SK-N-SH treated with all-trans-retinoic acid at 6 μM for 48 hours (cell line): Measurements from ENCODE around the gene ZNF175.
A peak's percentile ranks its signal among the peaks of the same experiment; 100 is the strongest.

ENCODE experiments used
- ATAC-seq: fragments of 200-7000 bp; cut with Tn5 transposase; 3 replicates; pipeline ENCODE4 v1.9.1; 2020; ENCODE audit warnings: mild to moderate bottlenecking, moderate library complexity
- ARNTL ChIP-seq: fragments of 450-650 bp; formaldehyde crosslinking; IDR thresholded peaks from 2 replicates; pipeline ENCODE4 v1.5.0; 2020; ENCODE audit warnings: low read depth, mild to moderate bottlenecking, moderate library complexity, borderline replicate concordance
- BACH2 ChIP-seq: fragments of 250-450 bp; sonication (Bioruptor Pico); IDR thresholded peaks from 2 replicates; pipeline ENCODE4 v1.9.0; 2021; ENCODE audit warnings: mild to moderate bottlenecking, borderline replicate concordance
- CSDC2 ChIP-seq: fragments of 250-450 bp; sonication (Bioruptor Pico); IDR thresholded peaks from 2 replicates; pipeline ENCODE4 v1.5.0; 2020; ENCODE audit warnings: mild to moderate bottlenecking, moderate library complexity
- ESRRG ChIP-seq: fragments of 250-450 bp; sonication (Bioruptor Pico); IDR thresholded peaks from 2 replicates; pipeline ENCODE4 v1.6.1; 2021; ENCODE audit warnings: mild to moderate bottlenecking
- GLIS3 ChIP-seq: fragments of 250-450 bp; sonication (Bioruptor Pico); IDR thresholded peaks from 2 replicates; pipeline ENCODE4 v1.5.0; 2020; ENCODE audit warnings: mild to moderate bottlenecking, moderate library complexity
- ISL1 ChIP-seq: fragments of 250-450 bp; sonication (Bioruptor Pico); IDR thresholded peaks from 2 replicates; pipeline ENCODE4 v2.1.2; 2022; ENCODE audit warnings: mild to moderate bottlenecking, moderate library complexity
- OSR1 ChIP-seq: fragments of 250-450 bp; sonication (Bioruptor Pico); IDR thresholded peaks from 2 replicates; pipeline ENCODE4 v1.8.0; 2022; ENCODE audit warnings: moderate library complexity, mild to moderate bottlenecking, inconsistent platforms
- PATZ1 ChIP-seq: fragments of 250-450 bp; sonication (Bioruptor Pico); IDR thresholded peaks from 2 replicates; pipeline ENCODE4 v1.8.0; 2020; ENCODE audit warnings: mild to moderate bottlenecking, moderate library complexity, borderline replicate concordance
- POU6F1 ChIP-seq: fragments of 250-450 bp; sonication (Bioruptor Pico); IDR thresholded peaks from 2 replicates; pipeline ENCODE4 v1.8.0; 2021; ENCODE audit warnings: low read depth, mild to moderate bottlenecking, moderate library complexity, borderline replicate concordance
- PPARA ChIP-seq: fragments of 250-450 bp; sonication (Bioruptor Pico); IDR thresholded peaks from 2 replicates; pipeline ENCODE4 v1.5.0; 2020; ENCODE audit warnings: mild to moderate bottlenecking, borderline replicate concordance
- RARB ChIP-seq: fragments of 250-450 bp; sonication (Bioruptor Pico); IDR thresholded peaks from 2 replicates; pipeline ENCODE4 v1.8.0; 2021; ENCODE audit warnings: mild to moderate bottlenecking, moderate library complexity
- SNAI2 ChIP-seq: fragments of 250-450 bp; sonication (Bioruptor Pico); IDR thresholded peaks from 2 replicates; pipeline ENCODE4 v1.5.0; 2020; ENCODE audit warnings: mild to moderate bottlenecking, moderate library complexity
- TSHZ2 ChIP-seq: fragments of 250-450 bp; sonication (Bioruptor Pico); IDR thresholded peaks from 2 replicates; pipeline ENCODE4 v1.5.0; 2020; ENCODE audit warnings: mild to moderate bottlenecking, moderate library complexity
- ZC3H10 ChIP-seq: fragments of 250-450 bp; sonication (Bioruptor Pico); IDR thresholded peaks from 2 replicates; pipeline ENCODE4 v1.5.1; 2021; ENCODE audit warnings: mild to moderate bottlenecking, moderate library complexity
- ZFP3 ChIP-seq: fragments of 250-450 bp; sonication (Bioruptor Pico); IDR thresholded peaks from 2 replicates; pipeline ENCODE4 v1.5.0; 2020; ENCODE audit warnings: mild to moderate bottlenecking, moderate library complexity
- ZFP30 ChIP-seq: fragments of 450-650 bp; formaldehyde crosslinking; IDR thresholded peaks from 2 replicates; pipeline ENCODE4 v1.5.0; 2022; ENCODE audit warnings: mild to moderate bottlenecking, moderate library complexity
- ZNF565 ChIP-seq: fragments of 450-650 bp; formaldehyde crosslinking; conservative IDR thresholded peaks from 2 replicates; pipeline ENCODE4 v1.5.0; 2020; ENCODE audit warnings: low read depth, mild to moderate bottlenecking, moderate library complexity
- ZNF70 ChIP-seq: fragments of 450-650 bp; formaldehyde crosslinking; IDR thresholded peaks from 2 replicates; pipeline ENCODE4 v1.5.0; 2020; ENCODE audit warnings: mild to moderate bottlenecking, moderate library complexity
- ZNF8 ChIP-seq: fragments of 450-650 bp; formaldehyde crosslinking; IDR thresholded peaks from 2 replicates; pipeline ENCODE4 v1.5.0; 2020; ENCODE audit warnings: mild to moderate bottlenecking, moderate library complexity

ZNF175 gene

GRCh38 chr19:51570962-51571575 lies at the start of gene ZNF175:
ZNF175 (plus strand) TSS chr19:51571283; CDS start chr19:51573330, 2,047 bp downstream.
- peak; percentile 99 for ATAC-seq
- no peak for TF ChIP-seq BACH2
- TF ChIP-seq TSHZ2 (CRISPR knock-in tag), result peak; percentile 86
- TF ChIP-seq ZNF8 (CRISPR knock-in tag), result 0 out of 2 replicates have a peak, but pooled peaks have one; percentile 35
- TF ChIP-seq ISL1, result peak; percentile 32; the same call in 1 of the 2 replicates
- TF ChIP-seq ZFP3 (CRISPR knock-in tag), result no peak
- TF ChIP-seq SNAI2, result peak; percentile 82; the same call in 1 of the 2 replicates

GRCh38 chr19:51521357-51521756 lies 49.7 kb upstream of the ZNF175 start:
- TF ChIP-seq ARNTL (CRISPR knock-in tag), result no peak
- TF ChIP-seq ZNF565, result no peak
- no peak for TF ChIP-seq ESRRG (CRISPR knock-in tag)
- TF ChIP-seq POU6F1, result no peak
- TF ChIP-seq, all 23 proteins: peak for 0
- ATAC-seq, result no peak

- no peak for ATAC-seq
- TF ChIP-seq CSDC2 (CRISPR knock-in tag), result no peak
- TF ChIP-seq ZNF565, result no peak
- no peak for TF ChIP-seq ZFP30 (CRISPR knock-in tag)
- TF ChIP-seq ZNF70 (CRISPR knock-in tag), result no peak
- no peak for TF ChIP-seq POU6F1
- no peak for TF ChIP-seq TSHZ2 (CRISPR knock-in tag)
- no peak for TF ChIP-seq ZNF8 (CRISPR knock-in tag)
- no peak for TF ChIP-seq OSR1 (CRISPR knock-in tag)
- no peak for TF ChIP-seq ISL1
- no peak for TF ChIP-seq PPARA (CRISPR knock-in tag)
- TF ChIP-seq ESRRG (CRISPR knock-in tag), result no peak
- no peak for TF ChIP-seq PATZ1 (CRISPR knock-in tag)
- TF ChIP-seq RARB (CRISPR knock-in tag), result no peak
- TF ChIP-seq ZC3H10, result no peak
- no peak for TF ChIP-seq GLIS3
- no peak for TF ChIP-seq BACH2
- TF ChIP-seq ARNTL (CRISPR knock-in tag), result no peak
Observed at GRCh38 chr19:51521781-51522180, 49.3 kb upstream of the ZNF175 start.
